GM19372 (cell line): ENCODE results near the gene COL4A1.

Experiments used
- ATAC-seq: cut with Tn5 transposase; IDR thresholded peaks from one replicate; pipeline ENCODE4 v1.9.1; 2021; ENCODE audit warnings: mild to moderate bottlenecking, low read depth, moderate library complexity; ENCODE audit not compliant: unreplicated experiment

Gene COL4A1

GRCh38 chr13:110280985-110281688 lies 25.8 kb downstream of the COL4A1 start:
- no peak for ATAC-seq

DNA sequence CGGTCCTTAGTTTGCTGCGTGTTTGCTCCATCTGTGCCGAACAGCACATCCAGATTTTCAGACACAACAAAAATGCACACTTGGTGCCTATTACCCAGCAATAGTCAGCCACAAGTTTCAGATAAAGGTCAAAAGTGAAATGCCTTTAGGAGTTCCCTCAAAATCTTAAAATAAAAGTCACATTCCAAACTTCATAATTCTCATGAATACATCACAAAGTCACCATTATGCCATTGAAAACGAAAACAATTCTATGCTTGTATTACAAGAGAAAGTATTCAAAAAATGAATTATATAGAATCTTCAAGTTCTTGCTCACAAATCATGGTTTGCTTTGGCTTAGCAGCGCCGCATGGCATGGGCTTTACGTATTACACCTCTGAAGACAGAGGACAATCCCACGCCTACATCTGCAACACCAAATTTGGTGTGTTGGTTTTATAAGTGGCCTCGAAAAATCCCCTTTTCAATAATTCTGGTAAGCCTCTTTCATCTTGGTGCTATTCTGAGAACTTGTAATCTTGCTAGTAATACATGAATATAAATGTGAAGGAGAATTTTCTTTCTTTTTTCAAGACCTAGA lies 26.6 kb downstream of the COL4A1 start:
- no peak for ATAC-seq

DNA sequence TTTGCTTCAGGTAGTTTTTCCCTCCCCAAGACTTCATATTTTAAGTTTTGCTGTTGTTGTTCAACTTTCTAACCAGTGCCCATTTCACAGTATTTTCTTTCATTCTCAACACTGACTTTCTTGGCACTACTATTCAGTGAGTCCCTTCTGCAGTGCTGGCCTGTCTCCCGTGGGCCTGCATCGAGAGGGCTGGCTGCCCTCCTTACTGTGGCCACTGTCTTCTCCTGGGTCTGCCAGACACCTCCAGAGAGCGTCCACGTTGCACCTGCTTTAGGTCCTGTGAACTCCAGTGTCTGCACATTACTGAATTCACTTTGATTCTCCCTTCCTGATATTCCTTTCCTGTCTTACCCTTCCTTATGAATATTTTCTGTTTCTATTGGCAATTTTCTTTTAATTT lies 27.3 kb downstream of the COL4A1 start:
- no peak for ATAC-seq

DNA sequence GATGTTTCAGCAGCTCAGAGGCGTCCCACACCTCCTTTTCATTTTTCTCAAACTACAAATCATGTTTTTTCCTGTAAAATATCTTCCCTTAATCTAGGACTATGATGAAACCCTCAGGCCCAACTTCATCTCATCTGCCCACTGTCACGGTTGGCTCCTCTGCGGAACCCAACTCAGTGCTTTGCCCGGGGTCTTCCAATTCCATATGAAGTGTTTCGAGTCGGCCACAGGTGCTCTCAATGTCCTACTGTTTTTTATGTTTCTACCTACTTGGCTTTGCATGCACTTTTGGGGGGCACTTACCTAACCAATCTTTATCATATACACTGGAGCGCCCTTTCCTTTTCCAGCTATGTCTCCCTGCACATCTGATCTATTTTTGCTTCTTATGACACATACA lies 28.1 kb downstream of the COL4A1 start:
- ATAC-seq = no peak

- ATAC-seq = no peak
These were observed 29.5 kb downstream of the COL4A1 start for GRCh38 chr13:110277357-110277975.

DNA sequence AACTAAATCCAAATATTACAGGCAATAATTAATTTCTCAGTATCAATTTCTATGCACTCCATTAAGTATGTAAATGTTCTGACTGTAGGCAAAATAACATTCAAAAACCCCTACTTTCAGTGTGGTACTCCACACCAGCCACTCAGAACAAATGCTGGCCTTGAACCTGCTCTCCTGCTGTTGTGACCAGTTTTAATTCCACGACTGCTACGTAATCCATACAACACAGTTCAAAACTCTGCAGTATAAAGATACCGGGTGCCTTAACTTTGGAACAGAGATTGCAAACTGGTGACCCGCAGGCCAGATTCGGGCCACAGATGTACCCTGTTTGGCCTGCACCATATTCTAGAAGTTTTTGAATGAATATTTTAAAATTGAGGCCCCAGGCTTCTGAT lies 30.4 kb downstream of the COL4A1 start:
- ATAC-seq = no peak

- no peak for ATAC-seq
These were observed 30.9 kb downstream of the COL4A1 start for GRCh38 chr13:110275931-110276552.

DNA sequence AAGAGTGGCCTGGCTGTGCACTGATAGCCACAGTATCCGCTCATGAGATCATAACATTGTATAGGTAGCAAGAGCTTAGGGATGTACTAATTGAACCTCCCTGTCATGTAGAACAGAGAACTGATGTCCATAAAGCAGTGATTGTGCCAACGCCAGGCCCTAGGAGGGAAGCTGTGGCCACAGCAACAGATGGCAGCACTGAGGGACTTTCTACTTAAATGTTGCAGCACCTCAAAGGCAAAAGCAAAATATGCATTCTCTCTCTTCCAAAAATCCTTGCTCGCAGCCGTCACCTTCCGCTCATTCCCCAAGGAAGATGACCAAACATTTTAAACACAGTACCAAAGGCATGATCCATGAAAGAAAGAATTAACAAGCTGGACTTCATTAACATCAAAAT lies 32.3 kb downstream of the COL4A1 start:
- ATAC-seq = no peak

GRCh38 chr13:110273254-110273653 lies 33.7 kb downstream of the COL4A1 start:
- no peak for ATAC-seq

- ATAC-seq = no peak
These were observed 34.3 kb downstream of the COL4A1 start for GRCh38 chr13:110272651-110273050.

- ATAC-seq = no peak
These were observed 34.7 kb downstream of the COL4A1 start for GRCh38 chr13:110272227-110272626.

DNA sequence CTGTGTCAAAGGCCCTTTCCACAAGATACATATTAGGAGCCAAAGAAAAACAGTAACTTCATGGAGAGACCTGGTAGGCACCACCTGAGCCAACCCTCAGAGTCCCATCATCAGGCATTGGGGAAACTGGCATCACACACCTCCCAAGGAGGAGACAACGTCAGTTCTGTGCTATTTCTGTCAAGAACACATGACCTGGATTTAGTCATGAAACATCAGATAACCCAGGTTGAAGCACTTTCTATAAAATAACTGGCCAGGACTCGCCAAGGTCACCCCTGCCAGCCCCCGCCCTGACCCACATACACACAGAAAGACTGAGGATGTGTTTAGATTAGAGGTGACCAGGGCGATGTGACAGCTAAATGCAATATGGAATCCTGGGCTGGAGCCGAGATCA lies 35.6 kb downstream of the COL4A1 start:
- no peak for ATAC-seq

GRCh38 chr13:110270507-110270906 lies 36.5 kb downstream of the COL4A1 start:
- no peak for ATAC-seq

DNA sequence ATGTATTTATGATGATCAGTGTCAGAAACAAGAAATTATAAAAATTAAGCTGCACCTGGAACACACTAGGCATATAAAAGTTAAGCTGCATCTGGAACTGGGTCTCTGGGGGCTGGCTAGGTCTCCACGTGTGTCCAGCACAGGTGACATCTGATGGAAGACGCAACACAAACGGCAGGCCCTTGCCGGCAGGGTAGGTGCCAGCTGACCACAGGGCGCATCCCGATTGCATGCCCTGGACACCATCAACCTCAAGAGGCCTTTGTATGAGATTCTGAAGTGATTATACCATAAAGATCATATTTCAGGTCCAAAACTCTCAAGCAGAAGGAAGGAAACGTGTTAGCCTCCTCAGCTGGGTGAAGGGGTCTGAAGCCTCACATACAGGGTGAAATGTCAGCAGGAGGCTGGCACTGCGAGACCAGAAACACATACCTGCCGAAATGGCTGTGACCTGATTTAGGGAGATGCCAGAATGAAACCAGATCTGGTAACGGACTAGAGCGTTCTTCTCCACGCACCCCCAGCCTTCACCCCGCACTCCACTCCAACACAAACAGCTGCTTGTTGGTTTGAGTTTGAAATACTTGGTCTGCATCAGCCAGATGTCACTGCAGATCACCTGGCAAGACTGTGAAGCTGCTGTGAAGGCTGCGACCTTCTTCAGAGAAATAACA lies 37.3 kb downstream of the COL4A1 start:
- no peak for ATAC-seq

DNA sequence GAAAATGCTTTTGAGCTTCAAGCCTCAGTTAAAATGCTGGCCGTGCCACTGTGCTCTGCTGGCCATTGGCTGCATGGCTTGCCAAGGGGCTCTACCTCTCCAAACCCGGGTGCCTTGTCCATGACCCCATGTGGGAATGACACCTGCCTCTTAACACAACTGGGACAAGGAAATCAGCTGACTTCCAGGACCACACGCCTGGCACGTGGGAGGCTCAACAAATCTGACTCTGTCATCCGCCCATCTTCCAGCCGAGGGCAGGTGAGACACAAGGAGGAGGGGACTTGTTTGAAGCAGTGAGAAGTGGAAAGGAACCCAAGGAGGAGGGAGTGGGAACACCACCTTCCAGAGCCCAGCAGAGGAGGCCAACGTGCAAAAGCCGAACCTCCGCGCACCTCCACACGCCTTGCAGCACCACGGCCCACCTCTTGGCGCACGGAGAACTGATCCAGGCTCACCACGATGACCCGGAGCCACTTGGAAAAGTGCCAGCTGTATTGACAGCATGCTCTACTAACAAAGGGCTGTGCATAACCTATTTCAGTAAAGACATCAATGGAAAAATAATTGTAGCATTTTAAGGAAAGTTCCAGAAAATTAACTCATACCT lies 38.3 kb downstream of the COL4A1 start:
- ATAC-seq = no peak

GRCh38 chr13:110268061-110268460 lies 38.9 kb downstream of the COL4A1 start:
- no peak for ATAC-seq

DNA sequence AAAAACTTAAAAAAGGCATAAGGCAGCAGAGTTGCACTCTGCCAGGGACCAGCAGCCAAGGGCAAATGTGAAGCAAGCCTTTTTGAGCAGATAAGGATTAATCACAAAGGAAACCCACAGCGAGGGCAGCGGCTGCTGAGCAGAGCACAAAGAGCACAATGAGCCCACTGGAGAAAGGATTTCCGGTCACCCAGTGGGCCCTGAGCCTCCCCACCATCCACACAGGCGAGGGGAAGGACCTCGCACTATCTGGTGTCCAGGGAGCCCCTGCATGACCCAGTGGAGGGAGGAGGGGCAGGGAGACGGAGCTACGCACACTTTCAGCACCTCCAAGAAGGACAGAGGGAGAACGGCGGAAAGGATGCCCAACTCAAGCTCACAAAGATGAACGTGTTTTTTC lies 40.0 kb downstream of the COL4A1 start:
- no peak for ATAC-seq

DNA sequence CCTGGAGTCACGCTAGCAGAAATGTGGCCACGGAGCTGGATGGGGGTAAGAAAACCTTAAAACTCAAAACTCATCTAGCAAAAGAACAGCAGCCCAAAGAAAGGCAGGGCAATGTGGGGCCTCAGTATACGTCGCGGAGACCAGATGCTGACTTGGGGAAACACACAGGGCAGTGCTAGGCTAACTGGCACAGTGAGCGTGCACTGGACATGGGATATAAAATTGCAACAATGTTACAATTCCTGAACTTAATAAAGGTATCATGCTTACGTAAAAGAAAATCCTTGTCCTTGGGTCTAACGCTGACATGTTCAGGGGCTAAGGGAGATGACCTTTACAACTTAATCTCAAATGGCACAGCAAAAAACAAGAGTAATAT lies 40.5 kb downstream of the COL4A1 start:
- no peak for ATAC-seq

DNA sequence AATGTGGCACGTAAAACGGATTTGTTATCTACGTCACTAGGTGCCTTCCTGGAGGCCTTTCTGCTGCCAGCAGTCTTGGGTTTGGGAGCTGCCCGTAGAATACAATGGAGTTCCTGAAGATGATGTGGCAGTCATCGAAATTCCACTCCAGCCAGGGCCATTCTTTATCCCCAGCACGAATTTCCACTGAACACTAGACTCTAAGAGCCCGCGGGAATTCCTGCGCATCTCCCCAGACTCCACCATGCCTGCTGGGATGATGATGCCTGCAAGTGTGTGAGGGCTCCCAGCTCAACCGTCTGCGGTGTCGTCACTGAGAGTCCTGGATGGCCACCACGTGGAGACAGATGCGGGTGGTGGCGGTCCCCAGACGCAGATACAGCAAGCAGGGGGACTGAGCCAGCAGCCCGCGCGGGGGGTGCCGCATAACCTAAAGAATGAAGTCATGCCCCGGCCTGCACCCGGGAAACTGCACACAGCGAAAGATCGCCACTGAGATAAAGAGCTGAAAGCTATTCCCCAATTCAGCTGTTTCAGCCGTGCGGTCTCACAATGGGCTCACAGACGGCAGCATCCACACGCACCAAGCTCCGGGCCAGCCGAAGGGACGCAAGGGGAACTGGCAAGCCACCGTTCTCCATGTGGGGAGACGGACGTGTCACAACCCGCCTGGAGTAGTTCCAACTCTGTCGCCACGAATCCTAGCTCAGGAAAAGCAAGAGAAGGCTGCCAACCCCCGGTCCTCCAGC lies 41.1 kb downstream of the COL4A1 start:
- no peak for ATAC-seq

- ATAC-seq = no peak
These were observed 41.6 kb downstream of the COL4A1 start for GRCh38 chr13:110265341-110265681.
